ENCODE results near the gene ATP6V0A1. TPM values are rescaled to one million over a fixed set of nuclear protein-coding genes. Genes with fewer than 3 reads are reported as not detected.
A peak's percentile ranks its signal among the peaks of the same experiment; 100 is the strongest.

ATP6V0A1 gene
- total and polyA plus RNA-seq, 7 experiments from 2014 or later: 10.7 to 74.8 (median 17.4) TPM

DNA sequence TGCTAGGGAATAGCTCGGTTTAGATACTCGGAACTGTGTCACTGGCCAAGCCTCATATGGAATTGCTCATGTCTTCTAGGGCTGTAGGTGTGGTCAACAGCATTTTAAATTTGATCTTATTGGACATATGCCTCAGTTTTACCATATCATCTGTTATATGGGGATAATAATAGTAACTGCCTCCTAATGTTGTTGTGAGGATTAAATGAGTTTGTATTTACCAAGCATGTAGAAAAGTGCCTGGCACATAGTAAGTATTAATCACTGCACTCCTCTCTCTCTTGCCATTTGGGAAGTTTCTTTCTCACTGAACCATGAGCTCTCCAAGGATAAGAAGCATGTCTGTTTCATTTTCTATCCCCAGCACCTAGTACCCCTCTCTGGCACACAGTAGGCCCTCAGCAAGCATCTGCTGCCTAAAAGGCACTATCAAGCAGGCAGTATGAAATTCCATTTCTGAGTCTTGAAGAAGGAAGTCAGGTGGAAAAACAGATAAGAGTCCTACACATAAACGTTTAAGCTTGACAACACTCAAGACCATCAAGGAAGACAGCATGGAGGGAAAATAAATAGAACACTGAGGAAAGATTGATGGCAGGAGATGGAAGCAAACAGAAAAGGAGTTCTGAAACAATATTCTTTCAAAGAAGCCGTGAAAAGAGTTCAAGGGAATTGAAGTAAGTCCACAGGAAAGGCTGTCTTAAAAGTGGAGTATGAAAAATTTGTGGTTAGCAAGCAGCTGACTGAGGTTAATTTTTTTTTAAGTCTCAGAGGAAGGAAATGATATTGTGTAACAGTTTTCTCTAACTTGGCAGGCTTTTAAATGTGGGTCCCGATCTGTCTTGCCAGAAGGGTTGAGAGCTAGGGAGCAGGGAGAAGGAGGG lies 2.2 kb upstream of the ATP6V0A1 start:
- Histone ChIP-seq H3K27me3 (ENCODE audit: control insufficient read depth in 2 of 2, insufficient read depth in 2 of 2, low read length in 2 of 2) (no peaks in the 10 kb centered on the region), H3K4me3 (ENCODE audit: low read length) (peak overlapping the region; percentile 29), H3K27ac (ENCODE audit: low read depth, low read length) (peak overlapping the region; percentile 8), H3K4me1 (ENCODE audit: control insufficient read depth in 2 of 2, insufficient read depth in 2 of 2, low read length in 2 of 2) (peaks cover 36 to 39% of the 10 kb centered on the region in 2 donors), H3K36me3 (ENCODE audit: control insufficient read depth in 2 of 3, insufficient read depth in 3 of 3, low read length in 3 of 3) (no peaks in the 10 kb centered on the region), H3K9me3 (ENCODE audit: control insufficient read depth in 2 of 3, low read length in 3 of 3) (no peaks in the 10 kb centered on the region)
- H3K36me3 Mint-ChIP-seq: peaks cover 0 to 6% (median 4%) of the 10 kb centered on the region in 5 donors
- CTCF ChIA-PET: interaction anchor here (0.5 to 1.1 kb wide), 3 partner anchors 16 to 155 kb away, joined by 3 read pairs; no protein-coding TSS in a partner anchor
- peaks cover 0 to 40% (median 0%) of the 10 kb centered on the region in 5 donors for H3K27me3 Mint-ChIP-seq
- peaks cover 0 to 2% (median 0%) of the 10 kb centered on the region in 11 donors for H3K9me3 Mint-ChIP-seq
- peak in 7 of 9 donors; percentile 62 to 80 (median 77) for DNase-seq
- peak; percentile 56 for ATAC-seq
- intact Hi-C loops (cut with micrococcal nuclease): loop anchor here (1.0 to 5.0 kb wide), 4 partner anchors 28 to 274 kb away; partner anchors contain the start of genes CAVIN1 (in 1 of the 2), KCNH4 (in 1 of the 2) and STAT3 (in 1 of the 2)
- H3K4me1 Mint-ChIP-seq: peaks cover 34 to 49% (median 40%) of the 10 kb centered on the region in 7 donors
- H3K27ac Mint-ChIP-seq: peak overlapping the region; percentile 2 to 95 (median 84)
- H3K4me3 Mint-ChIP-seq: peak overlapping the region; percentile 60 to 91 (median 74)
- POLR2A ChIA-PET: interaction anchor here (0.6 to 1.6 kb wide), 8 partner anchors 9 to 153 kb away, joined by 3 read pairs; partner anchors contain the start of genes RETREG3, STAT3 and TUBG1

DNA sequence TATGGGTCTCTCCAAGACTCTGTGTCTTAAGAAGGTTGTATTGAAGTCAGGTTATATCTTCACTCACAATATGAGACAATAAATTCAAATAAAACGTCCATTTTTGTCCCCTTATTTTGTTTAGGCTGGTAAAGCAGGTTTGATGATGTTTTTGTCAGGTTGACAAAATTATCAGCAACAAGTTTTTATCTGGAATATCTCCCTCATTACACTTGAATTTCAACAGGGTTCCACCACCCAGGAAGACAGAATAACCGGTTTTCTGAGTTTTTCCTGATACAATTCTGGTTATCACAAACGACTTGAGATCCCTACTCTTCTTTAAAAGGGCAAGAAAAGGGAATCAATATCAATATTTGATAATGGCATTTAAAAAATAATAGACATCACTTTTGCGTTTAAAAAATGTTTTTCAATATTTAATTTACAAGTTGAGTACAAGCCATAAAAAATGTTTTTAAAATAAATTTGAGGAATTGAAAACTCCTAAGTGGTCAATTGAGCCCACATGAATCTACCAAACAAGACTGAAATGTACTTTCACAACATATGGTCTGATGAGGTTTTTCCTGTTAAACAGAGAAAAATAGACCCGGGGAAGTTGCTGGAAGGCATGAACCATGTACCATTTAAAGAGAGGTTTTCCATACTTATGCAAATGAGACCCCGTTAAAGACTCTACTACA lies 1.4 kb upstream of the ATP6V0A1 start:
- Histone ChIP-seq H3K36me3 (ENCODE audit: control insufficient read depth in 2 of 3, insufficient read depth in 3 of 3, low read length in 3 of 3) (no peaks in the 10 kb centered on the region), H3K4me3 (ENCODE audit: low read length) (peak overlapping the region; percentile 29), H3K9me3 (ENCODE audit: control insufficient read depth in 2 of 3, low read length in 3 of 3) (no peaks in the 10 kb centered on the region), H3K27me3 (ENCODE audit: control insufficient read depth in 2 of 2, insufficient read depth in 2 of 2, low read length in 2 of 2) (no peaks in the 10 kb centered on the region), H3K4me1 (ENCODE audit: control insufficient read depth in 2 of 2, insufficient read depth in 2 of 2, low read length in 2 of 2) (peaks cover 36 to 39% of the 10 kb centered on the region in 2 donors), H3K27ac (ENCODE audit: low read depth, low read length) (peak overlapping the region; percentile 8)
- intact Hi-C loops (cut with micrococcal nuclease): loop anchor here (5.0 kb wide), 3 partner anchors 35 to 275 kb away; partner anchors contain the start of genes CAVIN1 (in 1 of the 2), KCNH4 (in 1 of the 2) and STAT3 (in 1 of the 2)
- Mint-ChIP-seq H3K36me3 (peaks cover 0 to 10% (median 7%) of the 10 kb centered on the region in 5 donors), H3K4me3 (peak overlapping the region; percentile 60 to 91 (median 78)), H3K27me3 (peaks cover 0 to 40% (median 0%) of the 10 kb centered on the region in 5 donors), H3K9me3 (peaks cover 0 to 2% (median 0%) of the 10 kb centered on the region in 11 donors), H3K4me1 (peaks cover 34 to 49% (median 40%) of the 10 kb centered on the region in 7 donors), H3K27ac (peak overlapping the region; percentile 39 to 95 (median 84))
- ChIA-PET CTCF (no interaction called here), POLR2A (interaction anchor here (0.9 to 1.6 kb wide), 3 partner anchors 67 to 152 kb away, joined by 3 read pairs; partner anchors contain the start of genes RETREG3 and TUBG1)
- ATAC-seq (no peak), DNase-seq (no peak)

DNA sequence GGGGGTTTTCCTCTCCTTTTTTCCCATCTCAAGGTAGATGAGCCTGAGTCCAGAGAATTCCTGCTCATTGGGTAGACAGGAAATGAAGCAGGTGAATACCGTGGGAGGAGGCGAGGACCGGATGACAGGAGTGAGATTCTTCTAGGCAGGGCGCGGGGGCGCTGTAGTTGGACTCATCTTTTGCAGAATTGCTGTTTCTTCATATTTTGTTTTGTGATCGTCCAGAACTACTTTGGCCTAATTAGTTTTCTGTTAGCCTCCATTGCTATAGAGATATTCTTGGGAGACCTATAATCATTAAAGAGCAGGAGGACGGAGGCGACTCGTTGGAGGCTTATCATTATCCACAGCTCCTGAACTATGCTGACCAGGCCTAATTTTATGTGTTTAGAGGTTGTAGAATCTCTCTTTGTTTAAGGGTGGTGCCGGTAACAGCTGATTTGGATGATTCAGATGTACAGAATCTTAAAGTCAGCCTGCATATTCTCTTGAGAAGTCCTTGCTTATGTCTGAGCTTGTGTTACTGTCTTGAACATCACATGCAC lies 650 bp downstream of the ATP6V0A1 start:
- peaks cover 0 to 2% (median 0%) of the 10 kb centered on the region in 11 donors for H3K9me3 Mint-ChIP-seq
- Histone ChIP-seq H3K36me3 (ENCODE audit: control insufficient read depth in 2 of 3, insufficient read depth in 3 of 3, low read length in 3 of 3) (no peaks in the 10 kb centered on the region), H3K4me1 (ENCODE audit: control insufficient read depth in 2 of 2, insufficient read depth in 2 of 2, low read length in 2 of 2) (peaks cover 36 to 39% of the 10 kb centered on the region in 2 donors), H3K4me3 (ENCODE audit: low read length) (peak overlapping the region; percentile 86), H3K27ac (ENCODE audit: low read depth, low read length) (peak overlapping the region; percentile 66), H3K27me3 (ENCODE audit: control insufficient read depth in 2 of 2, insufficient read depth in 2 of 2, low read length in 2 of 2) (no peaks in the 10 kb centered on the region), H3K9me3 (ENCODE audit: control insufficient read depth in 2 of 3, low read length in 3 of 3) (no peaks in the 10 kb centered on the region)
- intact Hi-C loops (cut with micrococcal nuclease): loop anchor here (1.0 to 5.0 kb wide), 6 partner anchors 21 to 277 kb away; partner anchors contain the start of genes CAVIN1 (in 1 of the 2), KCNH4 (in 1 of the 2) and STAT3 (in 1 of the 2)
- CTCF ChIA-PET: interaction anchor here (1.0 to 1.2 kb wide), 3 partner anchors 18 to 149 kb away, joined by 3 read pairs; no protein-coding TSS in a partner anchor
- H3K4me1 Mint-ChIP-seq: peaks cover 24 to 47% (median 40%) of the 10 kb centered on the region in 7 donors
- H3K4me3 Mint-ChIP-seq: peak overlapping the region; percentile 88 to 97 (median 92)
- H3K27ac Mint-ChIP-seq: peak overlapping the region; percentile 68 to 95 (median 92)
- ATAC-seq: no peak
- peak in 6 of 9 donors; percentile 10 to 27 (median 16) for DNase-seq
- H3K27me3 Mint-ChIP-seq: peaks cover 0 to 20% (median 0%) of the 10 kb centered on the region in 5 donors
- H3K36me3 Mint-ChIP-seq: peaks cover 0 to 17% (median 11%) of the 10 kb centered on the region in 5 donors
- POLR2A ChIA-PET: interaction anchor here (0.8 to 1.3 kb wide), 3 partner anchors 71 to 151 kb away, joined by 3 read pairs; partner anchors contain the start of gene STAT3

DNA sequence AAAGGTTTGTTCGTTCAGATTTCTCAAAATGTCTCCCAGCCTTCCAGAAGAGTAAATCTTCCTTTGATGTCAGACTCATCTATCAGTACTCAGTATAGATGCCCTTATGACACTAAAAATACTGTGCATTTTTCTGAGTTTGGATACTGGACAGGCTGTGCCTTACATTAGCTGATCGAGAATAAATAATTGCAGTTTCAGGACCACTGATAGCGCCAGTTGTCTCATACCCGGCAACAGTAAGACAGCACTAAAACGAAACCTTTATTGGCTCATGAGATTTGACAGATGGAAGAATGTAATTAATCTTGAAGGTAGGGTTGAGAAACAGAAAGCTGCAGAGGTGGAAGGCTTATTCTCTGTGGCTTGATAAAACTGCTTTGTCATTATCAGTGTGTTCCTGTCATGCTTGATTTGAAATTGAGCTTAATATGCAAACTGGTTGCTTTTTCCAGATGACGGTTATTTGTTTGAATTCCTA lies 1.2 kb downstream of the ATP6V0A1 start:
- ChIA-PET CTCF (interaction anchor here (0.8 to 1.2 kb wide), 4 partner anchors 19 to 148 kb away, joined by 3 read pairs; partner anchors contain the start of gene STAT3), POLR2A (interaction anchor here (0.8 to 1.3 kb wide), 4 partner anchors 67 to 151 kb away, joined by 3 read pairs; partner anchors contain the start of gene STAT3)
- Histone ChIP-seq H3K4me3 (ENCODE audit: low read length) (peak overlapping the region; percentile 86), H3K4me1 (ENCODE audit: control insufficient read depth in 2 of 2, insufficient read depth in 2 of 2, low read length in 2 of 2) (peaks cover 36 to 39% of the 10 kb centered on the region in 2 donors), H3K27ac (ENCODE audit: low read depth, low read length) (peak overlapping the region; percentile 66), H3K27me3 (ENCODE audit: control insufficient read depth in 2 of 2, insufficient read depth in 2 of 2, low read length in 2 of 2) (no peaks in the 10 kb centered on the region), H3K36me3 (ENCODE audit: control insufficient read depth in 2 of 3, insufficient read depth in 3 of 3, low read length in 3 of 3) (no peaks in the 10 kb centered on the region), H3K9me3 (ENCODE audit: control insufficient read depth in 2 of 3, low read length in 3 of 3) (no peaks in the 10 kb centered on the region)
- Mint-ChIP-seq H3K4me1 (peaks cover 24 to 47% (median 40%) of the 10 kb centered on the region in 7 donors), H3K36me3 (peaks cover 0 to 17% (median 11%) of the 10 kb centered on the region in 5 donors), H3K27ac (peak overlapping the region in 7 of 9 donors; percentile 68 to 95 (median 89)), H3K4me3 (peak overlapping the region; percentile 88 to 97 (median 92)), H3K9me3 (peaks cover 0 to 2% (median 0%) of the 10 kb centered on the region in 11 donors), H3K27me3 (peaks cover 0 to 18% (median 0%) of the 10 kb centered on the region in 5 donors)
- DNase-seq (peak in 7 of 9 donors; percentile 29 to 60 (median 46)), ATAC-seq (peak; percentile 43)
- intact Hi-C loops (cut with micrococcal nuclease): loop anchor here (1.0 to 5.0 kb wide), 6 partner anchors 21 to 278 kb away; partner anchors contain the start of genes CAVIN1 (in 1 of the 2), KCNH4 (in 1 of the 2) and STAT3 (in 1 of the 2)

- DNase-seq (no peak), ATAC-seq (no peak)
- Mint-ChIP-seq H3K27me3 (peaks cover 0 to 13% (median 0%) of the 10 kb centered on the region in 5 donors), H3K36me3 (peaks cover 0 to 17% (median 11%) of the 10 kb centered on the region in 5 donors), H3K4me3 (peak overlapping the region in 7 of 10 donors; percentile 88 to 97 (median 91)), H3K9me3 (peaks cover 0 to 2% (median 0%) of the 10 kb centered on the region in 11 donors), H3K27ac (peak overlapping the region in 4 of 9 donors; percentile 22 to 89 (median 76)), H3K4me1 (peaks cover 24 to 47% (median 40%) of the 10 kb centered on the region in 7 donors)
- H3K4me1 ChIP-seq (ENCODE audit: control insufficient read depth in 2 of 2, insufficient read depth in 2 of 2, low read length in 2 of 2): peaks cover 36 to 39% of the 10 kb centered on the region in 2 donors
- intact Hi-C loops (cut with micrococcal nuclease): no loop called here
- ChIA-PET CTCF (interaction anchor here (0.8 to 1.2 kb wide), 3 partner anchors 20 to 148 kb away, joined by 3 read pairs; partner anchors contain the start of gene STAT3), POLR2A (interaction anchor here (0.6 to 1.3 kb wide), 4 partner anchors 67 to 152 kb away, joined by 3 read pairs; no protein-coding TSS in a partner anchor)
- H3K9me3 ChIP-seq (ENCODE audit: control insufficient read depth in 2 of 3, low read length in 3 of 3): no peaks in the 10 kb centered on the region
- H3K4me3 ChIP-seq (ENCODE audit: low read length): no peak overlapping the region
- H3K27ac ChIP-seq (ENCODE audit: low read depth, low read length): no peak overlapping the region
- no peaks in the 10 kb centered on the region for H3K36me3 ChIP-seq (ENCODE audit: control insufficient read depth in 2 of 3, insufficient read depth in 3 of 3, low read length in 3 of 3)
- no peaks in the 10 kb centered on the region for H3K27me3 ChIP-seq (ENCODE audit: control insufficient read depth in 2 of 2, insufficient read depth in 2 of 2, low read length in 2 of 2)
These were observed 1.7 kb downstream of the ATP6V0A1 start for GRCh38 chr17:42460371-42460770.

All from naive thymus-derived CD4-positive, alpha-beta T cell (primary cell).